GM12872 (cell line): ENCODE results near the gene DAND5.

Source experiments
- CTCF ChIP-seq: IDR thresholded peaks from 3 replicates; pipeline ENCODE4 v1.5.1; 2011; ENCODE audit warnings: low read depth, mild to moderate bottlenecking, low read length, moderate library complexity; ENCODE audit not compliant: insufficient read depth

DAND5 gene

GRCh38 chr19:12983091-12983490 lies 13.7 kb downstream of the DAND5 start:
- no peak for TF ChIP-seq CTCF

GRCh38 chr19:12983542-12984142 lies 14.3 kb downstream of the DAND5 start:
- peak; percentile 79 for TF ChIP-seq CTCF

DNA sequence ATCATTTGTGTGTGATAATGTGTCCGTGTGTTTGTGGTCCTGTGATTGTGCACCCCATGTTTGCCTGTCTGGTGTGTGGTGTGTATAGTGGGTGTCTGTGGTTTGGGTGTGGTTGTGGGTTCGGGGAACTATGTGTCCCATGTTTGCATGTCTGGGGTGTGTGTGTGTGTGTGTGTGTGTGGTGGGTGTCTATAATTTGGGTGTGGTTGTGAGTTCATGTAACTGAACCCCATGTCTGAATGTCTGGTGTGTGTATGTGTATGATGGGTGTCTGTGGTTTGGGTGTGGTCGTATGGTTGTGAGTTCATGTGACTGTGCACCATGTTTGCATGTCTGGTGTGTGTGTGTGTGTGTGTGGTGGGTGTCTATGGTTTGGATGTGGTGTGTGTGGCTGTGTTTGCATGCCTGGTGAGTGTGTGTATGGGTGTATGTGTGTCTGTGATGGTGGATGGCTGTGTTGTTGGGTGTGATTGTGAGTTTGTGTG lies 14.8 kb downstream of the DAND5 start:
- TF ChIP-seq CTCF = no peak

DNA sequence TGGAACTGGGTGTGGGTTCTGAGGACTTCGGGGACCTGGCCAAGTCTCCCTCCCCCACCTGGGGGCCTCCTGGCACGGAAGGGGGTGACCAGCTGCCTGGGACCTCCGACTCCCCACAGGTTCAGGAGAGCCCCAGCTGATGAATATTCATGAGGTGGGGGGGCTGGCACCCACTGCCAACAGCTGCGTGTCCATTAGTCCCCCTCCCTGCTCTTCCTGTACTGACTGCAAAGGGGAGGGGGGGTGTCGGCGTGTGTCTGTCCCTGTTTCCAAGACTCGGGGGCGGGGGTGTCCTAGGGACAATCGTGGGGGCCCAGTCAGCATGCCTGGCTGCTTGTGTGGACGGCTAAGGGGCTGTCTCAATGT lies 15.3 kb downstream of the DAND5 start:
- no peak for TF ChIP-seq CTCF

DNA sequence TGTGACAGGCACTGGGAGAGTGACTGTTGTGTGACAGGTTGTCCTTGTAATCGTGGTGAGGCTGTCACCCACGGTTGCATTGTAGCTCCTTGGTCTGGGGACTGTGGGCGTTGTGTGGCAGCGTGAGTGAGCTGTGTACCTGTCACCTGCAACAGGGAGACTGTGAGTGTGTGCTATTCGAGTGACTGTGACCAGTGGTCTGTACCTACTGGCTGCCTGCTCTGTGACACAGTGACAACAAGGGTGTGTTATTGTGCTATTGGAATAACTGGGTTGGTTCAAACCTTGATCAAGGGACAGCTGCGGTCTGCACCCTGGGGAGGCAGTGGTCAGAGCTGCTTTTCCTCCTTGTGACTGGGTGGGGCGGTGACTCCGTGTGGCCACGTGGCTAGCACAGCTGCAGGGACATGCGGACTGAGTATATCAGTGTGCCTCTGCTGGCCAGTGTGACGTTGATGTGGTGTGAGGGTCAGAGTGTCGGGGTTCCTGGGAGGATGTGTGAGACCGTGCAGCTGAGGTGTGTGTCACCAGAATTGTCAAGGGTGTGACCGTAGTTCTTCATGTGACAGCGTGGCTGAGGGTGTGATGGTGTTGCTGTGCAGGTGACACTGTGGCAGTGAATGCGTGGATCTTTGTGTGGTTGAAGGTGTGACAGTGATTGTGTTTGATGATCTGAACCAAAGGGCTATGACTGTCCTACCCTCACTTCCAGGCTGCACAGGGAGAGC lies 15.8 kb downstream of the DAND5 start:
- TF ChIP-seq CTCF = no peak

DNA sequence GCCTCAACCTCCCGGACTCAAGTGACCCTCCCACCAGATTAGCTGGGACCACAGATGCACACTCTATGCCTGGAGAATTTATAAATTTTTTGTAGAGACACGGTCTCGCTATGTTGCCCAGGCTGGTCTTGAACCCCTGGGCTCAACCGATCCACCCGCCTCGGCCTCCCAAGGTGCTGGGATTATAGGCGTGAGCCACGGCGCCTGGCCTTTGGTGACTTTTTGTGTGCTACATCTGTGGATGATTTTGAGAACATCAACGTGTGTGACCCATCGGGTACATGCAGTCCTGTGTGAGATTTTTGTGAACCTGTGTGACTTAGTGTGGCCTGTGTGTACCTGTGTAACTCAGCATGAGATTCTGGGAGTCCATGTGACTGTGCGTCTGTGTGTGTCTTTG lies 17.4 kb downstream of the DAND5 start:
- TF ChIP-seq CTCF = no peak

- no peak for TF ChIP-seq CTCF
Observed at GRCh38 chr19:12987190-12987589, 17.8 kb downstream of the DAND5 start.
